Mucosa of stomach (tissue), 1 donor: ENCODE data around the gene TYMP.
"Not testable (repeated sequence)": the region's sequence is repeated elsewhere in the genome, so short reads cannot be mapped to it uniquely, and the experiment has no call there.

Experiments
- H3K27me3 ChIP-seq: one replicate; pipeline ENCODE4 v1.7.0; 2013; ENCODE audit warnings: mild to moderate bottlenecking, low read length; ENCODE audit not compliant: control insufficient read depth, insufficient read depth
- H3K36me3 ChIP-seq: one replicate; pipeline ENCODE4 v1.7.0; 2013; ENCODE audit warnings: low read length; ENCODE audit not compliant: control insufficient read depth, insufficient read depth
- H3K4me1 ChIP-seq: one replicate; pipeline ENCODE4 v1.7.0; 2013; ENCODE audit warnings: mild to moderate bottlenecking, low read length; ENCODE audit not compliant: control insufficient read depth, insufficient read depth
- H3K4me3 ChIP-seq: one replicate; pipeline ENCODE4 v1.7.0; 2013; ENCODE audit warnings: low read length
- H3K9ac ChIP-seq: one replicate; pipeline ENCODE4 v1.7.0; 2013; ENCODE audit warnings: mild to moderate bottlenecking, low read length, moderate library complexity
- H3K9me3 ChIP-seq: one replicate; pipeline ENCODE4 v1.7.0; 2013; ENCODE audit warnings: mild to moderate bottlenecking, low read length, moderate library complexity; ENCODE audit not compliant: control insufficient read depth
- donor health status: Pancreatic carcinoma.

The TYMP gene

DNA sequence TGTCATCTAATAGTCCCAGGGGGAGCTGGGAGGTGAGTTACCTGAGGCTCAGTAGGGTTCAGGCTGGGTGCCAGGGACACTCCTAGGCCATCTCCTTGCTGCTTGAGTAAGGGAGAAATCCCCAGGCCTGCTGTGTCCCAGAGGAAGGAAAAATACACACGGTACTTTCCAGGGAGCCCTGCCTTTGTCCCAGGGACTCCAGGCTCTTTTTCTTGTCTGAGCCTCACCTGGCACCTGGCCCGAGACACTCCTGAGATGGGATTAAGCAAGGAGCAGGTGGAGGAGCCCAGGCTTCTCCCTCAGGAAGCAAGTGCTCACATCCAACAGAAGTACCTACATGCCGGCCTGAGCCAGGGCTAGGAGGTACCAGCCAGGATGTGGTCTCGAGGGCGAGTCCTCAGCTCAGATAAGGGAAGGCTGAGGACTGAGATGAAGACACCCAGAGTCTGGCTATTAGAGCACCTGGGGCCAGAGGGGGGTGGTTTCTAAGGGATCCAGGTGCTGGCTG, 15.0 kb upstream of the TYMP start:
- H3K4me1 ChIP-seq, result peaks cover 40% of the 10 kb centered on the region
- no peak overlapping the region for H3K4me3 ChIP-seq
- H3K27me3 ChIP-seq, result peaks cover 39% of the 10 kb centered on the region
- H3K9me3 ChIP-seq, result no peaks in the 10 kb centered on the region
- H3K9ac ChIP-seq, result peak overlapping the region; percentile 65
- H3K36me3 ChIP-seq, result no peaks in the 10 kb centered on the region

GRCh38 chr22:50544078-50544745, 14.4 kb upstream of the TYMP start:
- peak overlapping the region; percentile 65 for H3K9ac ChIP-seq
- H3K4me1 ChIP-seq, result peaks cover 44% of the 10 kb centered on the region
- H3K27me3 ChIP-seq, result peaks cover 36% of the 10 kb centered on the region
- no peaks in the 10 kb centered on the region for H3K36me3 ChIP-seq
- peak overlapping the region; percentile 8 for H3K4me3 ChIP-seq
- H3K9me3 ChIP-seq, result no peaks in the 10 kb centered on the region

DNA sequence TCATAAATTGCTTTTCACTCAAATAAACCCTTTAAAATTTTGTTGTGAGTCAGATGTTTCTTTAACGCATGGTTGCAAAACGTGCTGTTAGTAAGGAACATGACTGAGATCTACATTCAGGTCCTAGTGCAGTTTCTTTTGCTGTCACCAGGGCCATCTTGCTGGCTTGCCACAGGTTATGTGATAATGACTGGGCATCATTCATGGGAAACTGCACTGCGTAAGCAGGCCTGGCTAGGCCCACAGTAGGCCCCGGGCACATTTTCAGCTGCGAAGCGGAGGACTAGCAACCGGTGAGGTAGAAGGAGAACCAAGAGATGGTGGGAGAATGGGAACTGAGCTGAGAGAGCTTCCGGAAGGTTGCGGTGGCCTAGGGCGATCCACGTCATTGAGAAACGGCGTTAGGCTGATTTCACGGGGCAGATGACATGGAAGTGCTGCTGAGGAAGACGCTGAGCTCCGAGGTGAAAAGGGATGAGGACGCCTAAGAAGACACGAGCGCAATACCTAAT, 12.7 kb upstream of the TYMP start:
- no peak overlapping the region for H3K9ac ChIP-seq
- peaks cover 19% of the 10 kb centered on the region for H3K27me3 ChIP-seq
- H3K9me3 ChIP-seq, result no peaks in the 10 kb centered on the region
- peaks cover 46% of the 10 kb centered on the region for H3K4me1 ChIP-seq
- no peaks in the 10 kb centered on the region for H3K36me3 ChIP-seq
- H3K4me3 ChIP-seq, result no peak overlapping the region

DNA sequence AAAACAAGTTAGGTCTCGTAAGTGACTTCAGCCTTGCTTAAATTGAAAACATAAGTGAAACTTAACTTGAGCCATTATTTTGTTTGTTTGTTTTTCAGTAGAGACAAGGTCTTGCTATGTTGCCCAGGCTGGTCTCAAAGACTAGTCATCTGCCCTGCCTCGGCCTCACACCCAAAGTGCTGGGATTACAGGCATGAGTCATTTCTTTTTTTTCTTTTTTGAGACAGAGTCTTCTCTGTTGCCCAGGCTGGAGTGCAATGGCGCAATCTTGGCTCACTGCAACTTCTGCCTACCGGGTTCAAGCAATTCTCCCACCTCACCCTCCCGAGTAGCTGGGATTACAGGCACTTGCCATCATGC, 11.8 kb upstream of the TYMP start:
- not testable (repeated sequence) for H3K9me3 ChIP-seq, H3K9ac ChIP-seq, H3K4me3 ChIP-seq, H3K36me3 ChIP-seq
- Histone ChIP-seq H3K27me3 (peaks cover 12% of the 10 kb centered on the region), H3K4me1 (peaks cover 46% of the 10 kb centered on the region)

DNA sequence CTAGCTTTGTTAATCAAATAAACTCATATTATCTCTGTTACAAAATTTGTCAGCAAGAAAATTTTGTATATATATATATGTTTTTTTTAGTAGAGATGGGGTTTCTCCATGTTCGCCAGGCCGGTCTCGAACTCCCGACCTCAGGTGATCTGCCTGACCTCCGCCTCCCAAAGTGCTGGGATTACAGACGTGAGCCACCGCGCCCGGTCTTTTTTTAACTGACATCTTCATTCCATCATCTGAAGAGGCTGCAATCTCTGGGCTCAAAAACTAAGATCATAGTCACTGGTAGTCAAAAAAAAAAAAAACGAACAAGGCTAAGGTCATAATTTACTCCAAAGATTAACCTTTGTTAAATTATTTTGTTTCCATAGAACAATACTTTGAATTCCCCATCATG, 10.6 kb upstream of the TYMP start:
- peaks cover 46% of the 10 kb centered on the region for H3K4me1 ChIP-seq
- no peak overlapping the region for H3K4me3 ChIP-seq
- H3K36me3 ChIP-seq, result no peaks in the 10 kb centered on the region
- H3K9me3 ChIP-seq, result no peaks in the 10 kb centered on the region
- no peak overlapping the region for H3K9ac ChIP-seq
- H3K27me3 ChIP-seq, result peaks cover 4% of the 10 kb centered on the region

- H3K4me1 ChIP-seq, result peaks cover 39% of the 10 kb centered on the region
- H3K27me3 ChIP-seq, result no peaks in the 10 kb centered on the region
- H3K4me3 ChIP-seq, result no peak overlapping the region
- H3K36me3 ChIP-seq, result no peaks in the 10 kb centered on the region
- peak overlapping the region; percentile 39 for H3K9ac ChIP-seq
- no peaks in the 10 kb centered on the region for H3K9me3 ChIP-seq
Observed at GRCh38 chr22:50537765-50538164, 8.0 kb upstream of the TYMP start.

GRCh38 chr22:50536226-50536625, 6.4 kb upstream of the TYMP start:
- Histone ChIP-seq H3K27me3 (no peaks in the 10 kb centered on the region), H3K36me3 (no peaks in the 10 kb centered on the region), H3K9me3 (no peaks in the 10 kb centered on the region), H3K9ac (no peak overlapping the region), H3K4me3 (no peak overlapping the region), H3K4me1 (peaks cover 47% of the 10 kb centered on the region)

DNA sequence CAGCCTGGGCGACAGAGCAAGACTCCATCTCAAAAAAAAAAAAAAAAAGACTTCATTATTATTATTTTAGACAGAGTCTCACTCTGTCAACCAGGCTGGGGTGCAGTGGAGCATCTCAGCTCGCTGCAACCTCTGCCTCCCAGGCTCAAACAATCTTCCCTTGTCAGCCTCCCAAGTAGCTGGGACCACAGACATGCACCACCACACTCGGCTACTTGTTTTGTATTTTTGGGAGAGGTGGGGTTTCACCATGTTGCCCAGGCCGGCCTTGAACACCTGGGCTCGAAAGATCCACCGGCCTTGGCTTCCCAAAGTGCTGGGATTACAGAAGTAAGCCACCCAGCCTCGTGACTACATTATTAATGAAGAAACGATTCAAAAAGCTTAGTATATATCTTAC, 5.3 kb upstream of the TYMP start:
- no peaks in the 10 kb centered on the region for H3K27me3 ChIP-seq
- peaks cover 49% of the 10 kb centered on the region for H3K4me1 ChIP-seq

GRCh38 chr22:50533856-50534711, 4.3 kb upstream of the TYMP start:
- not testable (repeated sequence) for H3K27me3 ChIP-seq, H3K9ac ChIP-seq, H3K36me3 ChIP-seq, H3K9me3 ChIP-seq, H3K4me3 ChIP-seq
- H3K4me1 ChIP-seq, result peaks cover 45% of the 10 kb centered on the region

More for the DNA sequence above, 5.3 kb upstream of the TYMP start:
- H3K4me3 ChIP-seq, result no peak overlapping the region
- no peaks in the 10 kb centered on the region for H3K9me3 ChIP-seq
- no peak overlapping the region for H3K9ac ChIP-seq
- H3K36me3 ChIP-seq, result no peaks in the 10 kb centered on the region

GRCh38 chr22:50532824-50533796, 3.3 kb upstream of the TYMP start:
- Histone ChIP-seq H3K4me1 (peaks cover 39% of the 10 kb centered on the region), H3K36me3 (no peaks in the 10 kb centered on the region), H3K9me3 (no peaks in the 10 kb centered on the region), H3K4me3 (no peak overlapping the region), H3K9ac (peak overlapping the region; percentile 99), H3K27me3 (no peaks in the 10 kb centered on the region)

- no peaks in the 10 kb centered on the region for H3K9me3 ChIP-seq
- H3K4me1 ChIP-seq, result peaks cover 39% of the 10 kb centered on the region
- H3K9ac ChIP-seq, result peak overlapping the region; percentile 99
- no peaks in the 10 kb centered on the region for H3K36me3 ChIP-seq
- H3K27me3 ChIP-seq, result no peaks in the 10 kb centered on the region
- peak overlapping the region; percentile 19 for H3K4me3 ChIP-seq
Observed at GRCh38 chr22:50531962-50532674, 2.3 kb upstream of the TYMP start.
